Osteocyte (in vitro differentiated cells): Measurements from ENCODE around the gene NHEJ1. TPM values are rescaled to one million over a fixed set of nuclear protein-coding genes. Genes with fewer than 3 reads are reported as not detected.

ENCODE experiments used
- DNase-seq: peaks from one replicate; pipeline ENCODE4 v3.0.0; 2021; ENCODE audit warnings: mixed read lengths; ENCODE audit not compliant: unreplicated experiment; ENCODE audit errors: extremely low spot score
- H3K27ac Mint-ChIP-seq: one replicate; pipeline ENCODE4 v1.8.0; 2021; ENCODE audit warnings: mild to moderate bottlenecking, mixed read lengths; ENCODE audit not compliant: unreplicated experiment
- H3K27me3 Mint-ChIP-seq: one replicate; pipeline ENCODE4 v1.8.0; 2021; ENCODE audit warnings: mixed read lengths; ENCODE audit not compliant: unreplicated experiment
- H3K36me3 Mint-ChIP-seq: one replicate; pipeline ENCODE4 v1.8.0; 2021; ENCODE audit warnings: mixed read lengths; ENCODE audit not compliant: unreplicated experiment
- H3K4me1 Mint-ChIP-seq: one replicate; pipeline ENCODE4 v1.8.0; 2021; ENCODE audit warnings: mixed read lengths; ENCODE audit not compliant: unreplicated experiment
- H3K4me3 Mint-ChIP-seq: one replicate; pipeline ENCODE4 v1.8.0; 2021; ENCODE audit warnings: mild to moderate bottlenecking, moderate library complexity, mixed read lengths; ENCODE audit not compliant: unreplicated experiment
- H3K9me3 Mint-ChIP-seq: one replicate; pipeline ENCODE4 v1.8.0; 2021; ENCODE audit warnings: mixed read lengths; ENCODE audit not compliant: unreplicated experiment
- CTCF ChIP-seq: fragments of 200-600 bp; sonication (generic); IDR thresholded peaks from 2 replicates; pipeline ENCODE4 v1.5.0; 2021; ENCODE audit warnings: antibody characterized with exemption, mild to moderate bottlenecking, moderate library complexity
- total RNA-seq: library from RNA; stranded (reverse); gene quantifications from 2 replicates; pipeline ENCODE4 v1.2.1, GENCODE V29; 2021

NHEJ1 gene
- total RNA-seq, 1 donor from 2014 or later, result 19.3 TPM

GRCh38 chr2:219104107-219105035 lies 56.2 kb downstream of the NHEJ1 start:
- H3K27me3 Mint-ChIP-seq, result no peaks in the 10 kb centered on the region
- no peaks in the 10 kb centered on the region for H3K9me3 Mint-ChIP-seq
- H3K4me1 Mint-ChIP-seq, result peaks cover 6% of the 10 kb centered on the region
- no peak for DNase-seq
- no peak overlapping the region for H3K27ac Mint-ChIP-seq
- peak; percentile 54 for TF ChIP-seq CTCF
- H3K36me3 Mint-ChIP-seq, result peaks cover 5% of the 10 kb centered on the region
- no peak overlapping the region for H3K4me3 Mint-ChIP-seq

GRCh38 chr2:219099329-219099728 lies 61.3 kb downstream of the NHEJ1 start:
- H3K4me1 Mint-ChIP-seq, result peaks cover under 1% of the 10 kb centered on the region

GRCh38 chr2:219095406-219095935 lies 65.1 kb downstream of the NHEJ1 start:
- Mint-ChIP-seq H3K36me3 (peaks cover 3% of the 10 kb centered on the region), H3K4me1 (no peaks in the 10 kb centered on the region), H3K27ac (no peak overlapping the region), H3K9me3 (no peaks in the 10 kb centered on the region), H3K27me3 (no peaks in the 10 kb centered on the region), H3K4me3 (no peak overlapping the region)
- no peak for DNase-seq
- no peak for TF ChIP-seq CTCF

More at GRCh38 chr2:219099329-219099728, 61.3 kb downstream of the NHEJ1 start:
- no peak for DNase-seq
- no peaks in the 10 kb centered on the region for H3K27me3 Mint-ChIP-seq
- TF ChIP-seq CTCF, result no peak
- H3K9me3 Mint-ChIP-seq, result no peaks in the 10 kb centered on the region
- H3K36me3 Mint-ChIP-seq, result peaks cover 5% of the 10 kb centered on the region
- H3K4me3 Mint-ChIP-seq, result no peak overlapping the region
- H3K27ac Mint-ChIP-seq, result no peak overlapping the region

- no peak for DNase-seq
- no peak overlapping the region for H3K27ac Mint-ChIP-seq
- no peaks in the 10 kb centered on the region for H3K27me3 Mint-ChIP-seq
- no peak overlapping the region for H3K4me3 Mint-ChIP-seq
- no peaks in the 10 kb centered on the region for H3K4me1 Mint-ChIP-seq
- peaks cover 3% of the 10 kb centered on the region for H3K36me3 Mint-ChIP-seq
- no peak for TF ChIP-seq CTCF
- no peaks in the 10 kb centered on the region for H3K9me3 Mint-ChIP-seq
Measured at GRCh38 chr2:219094171-219094570, 66.4 kb downstream of the NHEJ1 start.
